ENCODE data around the gene MOB1A.
A peak's percentile ranks its signal among the peaks of the same experiment; 100 is the strongest.
"Not testable (repeated sequence)": the region's sequence is repeated elsewhere in the genome, so short reads cannot be mapped to it uniquely, and the experiment has no call there.

Gene MOB1A

GRCh38 chr2:74148457-74149246 lies 30.0 kb downstream of the MOB1A start:
- DNase-seq = no peak

- peak; percentile 8 to 59 for DNase-seq
Measured at GRCh38 chr2:74147727-74148456, 30.8 kb downstream of the MOB1A start, which contains the start of gene BOLA3. Gene BOLA3, minus strand, starts transcription at chr2:74147912. Its CDS starts 38 bp downstream, at chr2:74147874.

- no peak for DNase-seq
Measured at GRCh38 chr2:74146929-74147726, 31.6 kb downstream of the MOB1A start.

- no peak for DNase-seq
Measured at GRCh38 chr2:74142340-74142739, 36.3 kb downstream of the MOB1A start.

- no peak for DNase-seq
Measured at GRCh38 chr2:74138600-74139323, 39.9 kb downstream of the MOB1A start.

- no peak for DNase-seq
Measured at GRCh38 chr2:74137651-74138599, 40.8 kb downstream of the MOB1A start.

- no peak for DNase-seq
Measured at GRCh38 chr2:74131901-74132300, 46.8 kb downstream of the MOB1A start.

- no peak for DNase-seq
Measured at GRCh38 chr2:74130211-74130995, 48.3 kb downstream of the MOB1A start.

- DNase-seq = no peak
Measured at GRCh38 chr2:74128206-74128605, 50.5 kb downstream of the MOB1A start.

- not testable (repeated sequence) for DNase-seq
Measured at GRCh38 chr2:74123955-74124354, 54.7 kb downstream of the MOB1A start.

GRCh38 chr2:74121846-74122245 lies 56.8 kb downstream of the MOB1A start:
- not testable (repeated sequence) for DNase-seq

GRCh38 chr2:74119912-74120825 lies 58.5 kb downstream of the MOB1A start:
- peak; percentile 61 to 86 for DNase-seq

- DNase-seq = no peak
Measured at GRCh38 chr2:74119339-74119738, 59.3 kb downstream of the MOB1A start.

- DNase-seq = no peak
Measured at GRCh38 chr2:74111380-74111779, 67.3 kb downstream of the MOB1A start.

- no peak for DNase-seq
Measured at GRCh38 chr2:74110537-74110936, 68.1 kb downstream of the MOB1A start.

- DNase-seq = no peak
Measured at GRCh38 chr2:74109551-74109950, 69.1 kb downstream of the MOB1A start.

- DNase-seq = no peak
Measured at GRCh38 chr2:74107071-74107470, 71.6 kb downstream of the MOB1A start.

- no peak for DNase-seq
Measured at GRCh38 chr2:74105413-74105812, 73.3 kb downstream of the MOB1A start.

GRCh38 chr2:74104839-74105238 lies 73.8 kb downstream of the MOB1A start:
- no peak for DNase-seq
